Small intestine (tissue), 7 donors: Measurements from ENCODE around the gene CORO1C. TPM values are rescaled to one million over a fixed set of nuclear protein-coding genes. Genes with fewer than 3 reads are reported as not detected.
"Not testable (repeated sequence)": the region's sequence is repeated elsewhere in the genome, so short reads cannot be mapped to it uniquely, and the experiment has no call there.

Experiments used
- DNase-seq, 2 donors: peaks; one replicate each; pipeline versions ENCODE4 v3.0.0 to v3.0.0-alpha.2; 2013
- FAIRE-seq: peaks from 2 replicates; lab custom pipeline; 2012; peaks lifted over from hg19 to GRCh38; lab: Jason Lieb, UNC
- H3K27ac ChIP-seq, 3 donors: one replicate each; pipeline ENCODE4 v1.5.1; 2013; ENCODE audit warnings: low read length in 2 of 3, mild to moderate bottlenecking in 2 of 3, control low read depth in 1 of 3, inconsistent platforms in 1 of 3, low read depth in 1 of 3, moderate library complexity in 1 of 3
- H3K27me3 ChIP-seq, 3 donors: one replicate each; pipeline ENCODE4 v1.6.1; 2013; ENCODE audit warnings: low read length in 3 of 3, inconsistent platforms in 1 of 3; ENCODE audit not compliant: control insufficient read depth in 3 of 3, insufficient read depth in 3 of 3
- H3K36me3 ChIP-seq, 3 donors: one replicate each; pipeline ENCODE4 v1.6.1; 2013; ENCODE audit warnings: low read length in 3 of 3, inconsistent platforms in 1 of 3, low read depth in 1 of 3, mild to moderate bottlenecking in 1 of 3, moderate library complexity in 1 of 3; ENCODE audit not compliant: control insufficient read depth in 3 of 3, insufficient read depth in 2 of 3
- H3K4me1 ChIP-seq, 3 donors: one replicate each; pipeline ENCODE4 v1.6.1; 2013; ENCODE audit warnings: low read length in 2 of 3, inconsistent platforms in 1 of 3, low read depth in 1 of 3, mild to moderate bottlenecking in 1 of 3, moderate library complexity in 1 of 3; ENCODE audit not compliant: control insufficient read depth in 3 of 3, insufficient read depth in 2 of 3
- H3K4me3 ChIP-seq, 3 donors: one replicate each; pipeline ENCODE4 v1.5.1; 2013; ENCODE audit warnings: low read length in 3 of 3, control low read depth in 1 of 3, inconsistent platforms in 1 of 3, low read depth in 1 of 3, mild to moderate bottlenecking in 1 of 3, moderate library complexity in 1 of 3
- H3K9me3 ChIP-seq, 2 donors: one replicate each; pipeline ENCODE4 v1.6.1; 2013; ENCODE audit warnings: low read depth in 1 of 2, low read length in 1 of 2; ENCODE audit not compliant: control insufficient read depth in 2 of 2, insufficient read depth in 1 of 2
- WGBS, 3 donors: extraction: QIAGEN DNeasy Blood & Tissue Kit; methylation state at CpG; one replicate each; pipeline ENCODE4 v1.1.7; 2013; 5-methylcytosine and 5-hydroxymethylcytosine counted together
- polyA plus RNA-seq, 4 donors: library from polyadenylated mRNA; stranded (reverse) in 3 of 4; unstranded in 1 of 4; fragments of 200-250 nt in 3 of 4; fragments of 120-200 nt in 1 of 4; gene quantifications; one replicate each; pipeline versions ENCODE4 v1.2.1 to v1.2.3, GENCODE V29; 2013
- donor health status: healthy with polysubstance abuse.
- donor health status: control.
- donor health status: control.
- donor health status: Bipolar disorder and iron deficiency.
- donor health status: healthy.

Gene CORO1C
- polyA plus RNA-seq, 4 donors = 22.2 to 59.2 (median 33.0) TPM

- 78 to 92% (median 87%) methylated on average over 2 of the region's 2 CpGs for WGBS, 3 donors
- Histone ChIP-seq H3K9me3 (no peaks in the 10 kb centered on the region), H3K4me3 (no peak overlapping the region), H3K27me3 (peaks cover 0 to 2% (median 0%) of the 10 kb centered on the region in 3 donors), H3K4me1 (peaks cover 0 to 19% (median 0%) of the 10 kb centered on the region in 3 donors), H3K27ac (no peak overlapping the region), H3K36me3 (no peaks in the 10 kb centered on the region)
- no peak for FAIRE-seq
- peak in 1 of 2 donors; percentile 41 for DNase-seq
Observed at GRCh38 chr12:108772247-108772646, 40.9 kb upstream of the CORO1C start.

GRCh38 chr12:108771835-108772234 is 40.5 kb upstream of the CORO1C start:
- 86 to 88% (median 87%) methylated on average over 9 of the region's 9 CpGs for WGBS, 3 donors
- not testable (repeated sequence) for H3K27ac ChIP-seq, H3K27me3 ChIP-seq, H3K4me3 ChIP-seq, H3K36me3 ChIP-seq, H3K9me3 ChIP-seq, DNase-seq, FAIRE-seq
- H3K4me1 ChIP-seq = peaks cover 0 to 19% (median 0%) of the 10 kb centered on the region in 3 donors

GRCh38 chr12:108770963-108771362 is 39.6 kb upstream of the CORO1C start:
- peaks cover 0 to 2% (median 0%) of the 10 kb centered on the region in 3 donors for H3K27me3 ChIP-seq
- peaks cover 0 to 19% (median 0%) of the 10 kb centered on the region in 3 donors for H3K4me1 ChIP-seq
- DNase-seq (no peak), FAIRE-seq (no peak)
- no peaks in the 10 kb centered on the region for H3K36me3 ChIP-seq
- H3K9me3 ChIP-seq = no peaks in the 10 kb centered on the region
- 75 to 87% (median 83%) methylated on average over 1 of the region's 1 CpG for WGBS, 3 donors
- H3K4me3 ChIP-seq = no peak overlapping the region
- H3K27ac ChIP-seq = no peak overlapping the region

GRCh38 chr12:108770269-108770829 is 39.0 kb upstream of the CORO1C start:
- FAIRE-seq = no peak
- no peak overlapping the region for H3K27ac ChIP-seq

GRCh38 chr12:108768591-108769500 is 37.5 kb upstream of the CORO1C start:
- H3K27me3 ChIP-seq = peaks cover 0 to 2% (median 0%) of the 10 kb centered on the region in 3 donors
- H3K9me3 ChIP-seq = no peaks in the 10 kb centered on the region
- no peaks in the 10 kb centered on the region for H3K36me3 ChIP-seq
- 9 to 17% (median 12%) methylated on average over 20 to 40 of the region's 40 CpGs for WGBS, 3 donors
- peak; percentile 68 to 75 for DNase-seq
- no peak overlapping the region for H3K27ac ChIP-seq
- no peak for FAIRE-seq
- H3K4me1 ChIP-seq = peaks cover 0 to 8% (median 0%) of the 10 kb centered on the region in 3 donors
- H3K4me3 ChIP-seq = peak overlapping the region in 2 of 3 donors; percentile 31 to 40

More at GRCh38 chr12:108770269-108770829, 39.0 kb upstream of the CORO1C start:
- 42 to 74% (median 71%) methylated on average over 7 to 11 of the region's 11 CpGs for WGBS, 3 donors
- no peak overlapping the region for H3K4me3 ChIP-seq
- no peak for DNase-seq
- no peaks in the 10 kb centered on the region for H3K9me3 ChIP-seq
- no peaks in the 10 kb centered on the region for H3K36me3 ChIP-seq
- H3K27me3 ChIP-seq = peaks cover 0 to 2% (median 0%) of the 10 kb centered on the region in 3 donors
- H3K4me1 ChIP-seq = peaks cover 0 to 19% (median 0%) of the 10 kb centered on the region in 3 donors

GRCh38 chr12:108766294-108766693 is 35.0 kb upstream of the CORO1C start:
- H3K4me1 ChIP-seq = peaks cover 0 to 7% (median 0%) of the 10 kb centered on the region in 3 donors
- no peak overlapping the region for H3K27ac ChIP-seq
- WGBS, 3 donors = 86 to 94% (median 90%) methylated on average over 6 of the region's 6 CpGs
- H3K9me3 ChIP-seq = no peaks in the 10 kb centered on the region
- H3K27me3 ChIP-seq = peaks cover 0 to 2% (median 0%) of the 10 kb centered on the region in 3 donors
- no peak for FAIRE-seq
- H3K36me3 ChIP-seq = no peaks in the 10 kb centered on the region
- DNase-seq = no peak
- H3K4me3 ChIP-seq = no peak overlapping the region

- Histone ChIP-seq H3K36me3 (no peaks in the 10 kb centered on the region), H3K9me3 (no peaks in the 10 kb centered on the region), H3K27ac (no peak overlapping the region), H3K4me1 (peaks cover 0 to 7% (median 0%) of the 10 kb centered on the region in 3 donors), H3K4me3 (no peak overlapping the region), H3K27me3 (peaks cover 0 to 2% (median 0%) of the 10 kb centered on the region in 3 donors)
- DNase-seq (no peak), FAIRE-seq (no peak)
- 78 to 82% (median 80%) methylated on average over 10 of the region's 10 CpGs for WGBS, 3 donors
Observed at GRCh38 chr12:108765289-108765764, 34.0 kb upstream of the CORO1C start.

- FAIRE-seq = no peak
- Histone ChIP-seq H3K27ac (no peak overlapping the region), H3K4me1 (peaks cover 0 to 7% (median 0%) of the 10 kb centered on the region in 3 donors), H3K4me3 (no peak overlapping the region), H3K36me3 (no peaks in the 10 kb centered on the region), H3K27me3 (no peaks in the 10 kb centered on the region), H3K9me3 (no peaks in the 10 kb centered on the region)
- no peak for DNase-seq
- 81 to 93% (median 87%) methylated on average over 7 of the region's 7 CpGs for WGBS, 3 donors
Observed at GRCh38 chr12:108764540-108765288, 33.4 kb upstream of the CORO1C start.
